GM12801 (cell line): ENCODE measurements around the gene SP140L.

Experiments
- CTCF ChIP-seq: IDR thresholded peaks from one replicate; pipeline ENCODE4 v1.5.1; 2011; ENCODE audit warnings: control low read depth; ENCODE audit not compliant: insufficient read length; ENCODE audit errors: extremely low read depth

SP140L gene

GRCh38 chr2:230326453-230327417, at the start of gene SP140L:
TSS of gene SP140L (plus strand) at chr2:230327193. CDS start at chr2:230327270, 77 bp downstream.
- TF ChIP-seq CTCF: no peak

GRCh38 chr2:230282936-230283335, 44.1 kb upstream of the SP140L start:
- TF ChIP-seq CTCF: no peak

- TF ChIP-seq CTCF: no peak
Measured at GRCh38 chr2:230286048-230286447, 40.9 kb upstream of the SP140L start.

GRCh38 chr2:230295192-230295591, 31.8 kb upstream of the SP140L start:
- no peak for TF ChIP-seq CTCF

GRCh38 chr2:230296917-230297316, 30.1 kb upstream of the SP140L start:
- TF ChIP-seq CTCF: no peak

- no peak for TF ChIP-seq CTCF
Measured at GRCh38 chr2:230299618-230300017, 27.4 kb upstream of the SP140L start.

- TF ChIP-seq CTCF: no peak
Measured at GRCh38 chr2:230305416-230306275, 21.3 kb upstream of the SP140L start.
